HEK293 (cell line): ENCODE data around the gene STAC.

ENCODE experiments used
- CTCF ChIA-PET: fragments of 350-600 bp; formaldehyde crosslinking; extraction: SDS; loops from one replicate; lab custom pipeline; 2021; ENCODE audit warnings: antibody characterized with exemption; lab: Yijun Ruan, JAX
- POLR2A ChIA-PET: fragments of 300-600 bp; formaldehyde crosslinking; extraction: SDS; loops from one replicate; lab custom pipeline; 2020; ENCODE audit warnings: antibody characterized with exemption, inconsistent platforms; lab: Yijun Ruan, JAX
- H3K27ac ChIP-seq: fragments of 200-500 bp; sonication (Bioruptor generic); 2 replicates; pipeline ENCODE4 v1.5.1; 2014; ENCODE audit warnings: low read depth, low read length, control low read depth, inconsistent platforms; ENCODE audit errors: extremely low read depth
- H3K36me3 ChIP-seq, 2 experiments: fragments of 200-500 bp in 1 of 2; sonication (Bioruptor generic) in 1 of 2; 1 replicate in 1 of 2; 2 replicates in 1 of 2; pipeline ENCODE4 v1.5.1; 2014 to 2017; ENCODE audit warnings: inconsistent platforms in 2 of 2, low read length in 2 of 2; ENCODE audit not compliant: control insufficient read depth in 2 of 2, insufficient read depth in 1 of 2
- H3K4me1 ChIP-seq: fragments of 200-500 bp; sonication (Bioruptor generic); 2 replicates; pipeline ENCODE4 v1.5.1; 2014; ENCODE audit warnings: mild to moderate bottlenecking, low read length, inconsistent platforms; ENCODE audit not compliant: control insufficient read depth, insufficient read depth
- H3K4me3 ChIP-seq: 2 replicates; pipeline ENCODE4 v1.5.1; 2011; ENCODE audit warnings: low read depth, mild to moderate bottlenecking, control low read depth, low read length, moderate library complexity
- H3K9me3 ChIP-seq: fragments of 200-500 bp; sonication (Bioruptor generic); 2 replicates; pipeline ENCODE4 v1.5.1; 2014; ENCODE audit warnings: low read depth, low read length, inconsistent platforms; ENCODE audit not compliant: control insufficient read depth, insufficient read depth
- GLI2 ChIP-seq: fragments of 450-650 bp; formaldehyde crosslinking; IDR thresholded peaks from 2 replicates; pipeline ENCODE4; 2017; ENCODE audit warnings: missing biosample characterization, missing genetic modification characterization, low read depth, borderline replicate concordance
- MYNN ChIP-seq: fragments of 450-650 bp; formaldehyde crosslinking; IDR thresholded peaks from 2 replicates; pipeline ENCODE4 v1.5.1; 2016; ENCODE audit warnings: missing biosample characterization, missing genetic modification characterization, borderline replicate concordance
- MZF1 ChIP-seq: fragments of 450-650 bp; formaldehyde crosslinking; IDR thresholded peaks from 2 replicates; pipeline ENCODE4 v1.5.1; 2017; ENCODE audit warnings: missing biosample characterization, missing genetic modification characterization, borderline replicate concordance
- SP2 ChIP-seq: fragments of 450-650 bp; formaldehyde crosslinking; IDR thresholded peaks from 2 replicates; pipeline ENCODE4 v1.5.1; 2016; ENCODE audit warnings: missing biosample characterization, missing genetic modification characterization
- ZNF169 ChIP-seq: fragments of 450-650 bp; formaldehyde crosslinking; IDR thresholded peaks from 2 replicates; pipeline ENCODE4 v1.5.1; 2016; ENCODE audit warnings: missing biosample characterization, missing genetic modification characterization
- ZNF211 ChIP-seq: fragments of 450-650 bp; formaldehyde crosslinking; IDR thresholded peaks from 2 replicates; pipeline ENCODE4 v1.5.1; 2016; ENCODE audit warnings: low read depth, missing biosample characterization, missing genetic modification characterization
- ZNF341 ChIP-seq: fragments of 450-650 bp; formaldehyde crosslinking; IDR thresholded peaks from 2 replicates; pipeline ENCODE4; 2016; ENCODE audit warnings: low read depth, missing biosample characterization, missing genetic modification characterization
- ZNF529 ChIP-seq: fragments of 450-650 bp; formaldehyde crosslinking; IDR thresholded peaks from 2 replicates; pipeline ENCODE4 v1.5.1; 2017; ENCODE audit warnings: missing genetic modification characterization, missing biosample characterization; ENCODE audit not compliant: insufficient replicate concordance
- ZNF549 ChIP-seq: fragments of 450-650 bp; IDR thresholded peaks from 2 replicates; pipeline ENCODE4 v1.5.1; 2018; ENCODE audit warnings: missing biosample characterization, missing genetic modification characterization, mild to moderate bottlenecking, inconsistent platforms, moderate library complexity
- TF ChIP-seq, protein P1 (sequence below): fragments of 450-650 bp; formaldehyde crosslinking; IDR thresholded peaks from 2 replicates; pipeline ENCODE4 v1.5.1; 2017; ENCODE audit warnings: missing biosample characterization, missing genetic modification characterization
- TF ChIP-seq, protein P2 (sequence below): fragments of 450-650 bp; formaldehyde crosslinking; IDR thresholded peaks from 2 replicates; pipeline ENCODE4 v1.5.1; 2017; ENCODE audit warnings: missing biosample characterization, mild to moderate bottlenecking, missing genetic modification characterization, moderate library complexity
- TF ChIP-seq, protein P3 (sequence below): fragments of 450-650 bp; formaldehyde crosslinking; IDR thresholded peaks from 2 replicates; pipeline ENCODE4 v1.5.1; 2016; ENCODE audit warnings: missing biosample characterization, missing genetic modification characterization
- TF ChIP-seq, protein P4 (sequence below): fragments of 450-650 bp; formaldehyde crosslinking; IDR thresholded peaks from 2 replicates; pipeline ENCODE4 v1.5.1; 2017; ENCODE audit warnings: missing biosample characterization, missing genetic modification characterization

STAC gene

DNA sequence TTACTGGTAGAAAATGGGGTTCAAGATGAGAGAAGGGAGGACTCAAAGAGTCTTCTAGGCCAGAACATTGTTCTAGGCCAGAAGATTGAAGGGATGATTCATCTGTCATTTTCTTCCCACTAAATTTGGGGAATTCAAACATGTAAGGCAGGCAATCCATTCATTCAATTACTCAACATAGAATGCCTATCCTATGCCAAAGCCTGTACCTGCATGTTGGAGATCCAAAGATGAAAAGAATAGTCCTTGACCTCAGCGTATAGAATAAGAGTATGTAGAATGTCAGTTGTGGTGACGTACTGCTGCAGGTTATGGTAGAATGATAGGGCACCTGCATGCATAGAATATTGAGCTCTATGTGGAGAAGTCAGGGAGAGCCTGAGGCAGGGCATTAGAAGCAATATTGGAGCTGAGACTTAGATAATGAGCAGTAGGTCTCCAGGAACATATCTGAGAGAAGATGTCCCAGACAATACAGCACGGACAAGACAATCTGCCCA is 49.7 kb downstream of the STAC start:
- no peaks in the 10 kb centered on the region for H3K9me3 ChIP-seq
- CTCF ChIA-PET, result no interaction called here
- H3K4me1 ChIP-seq, result no peaks in the 10 kb centered on the region
- H3K4me3 ChIP-seq, result no peak overlapping the region
- no peak overlapping the region for H3K27ac ChIP-seq
- TF ChIP-seq ZNF529 (no peak), MZF1 (tag by site-specific recombination) (no peak), MYNN (tag by site-specific recombination) (no peak), SP2 (tag by site-specific recombination) (no peak), GLI2 (tag by site-specific recombination) (no peak), ZNF211 (tag by site-specific recombination) (no peak), ZNF549 (tag by site-specific recombination) (no peak)
- TF ChIP-seq, protein P1, sequence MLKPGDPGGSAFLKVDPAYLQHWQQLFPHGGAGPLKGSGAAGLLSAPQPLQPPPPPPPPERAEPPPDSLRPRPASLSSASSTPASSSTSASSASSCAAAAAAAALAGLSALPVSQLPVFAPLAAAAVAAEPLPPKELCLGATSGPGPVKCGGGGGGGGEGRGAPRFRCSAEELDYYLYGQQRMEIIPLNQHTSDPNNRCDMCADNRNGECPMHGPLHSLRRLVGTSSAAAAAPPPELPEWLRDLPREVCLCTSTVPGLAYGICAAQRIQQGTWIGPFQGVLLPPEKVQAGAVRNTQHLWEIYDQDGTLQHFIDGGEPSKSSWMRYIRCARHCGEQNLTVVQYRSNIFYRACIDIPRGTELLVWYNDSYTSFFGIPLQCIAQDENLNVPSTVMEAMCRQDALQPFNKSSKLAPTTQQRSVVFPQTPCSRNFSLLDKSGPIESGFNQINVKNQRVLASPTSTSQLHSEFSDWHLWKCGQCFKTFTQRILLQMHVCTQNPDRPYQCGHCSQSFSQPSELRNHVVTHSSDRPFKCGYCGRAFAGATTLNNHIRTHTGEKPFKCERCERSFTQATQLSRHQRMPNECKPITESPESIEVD, result no peak
- TF ChIP-seq, protein P2, sequence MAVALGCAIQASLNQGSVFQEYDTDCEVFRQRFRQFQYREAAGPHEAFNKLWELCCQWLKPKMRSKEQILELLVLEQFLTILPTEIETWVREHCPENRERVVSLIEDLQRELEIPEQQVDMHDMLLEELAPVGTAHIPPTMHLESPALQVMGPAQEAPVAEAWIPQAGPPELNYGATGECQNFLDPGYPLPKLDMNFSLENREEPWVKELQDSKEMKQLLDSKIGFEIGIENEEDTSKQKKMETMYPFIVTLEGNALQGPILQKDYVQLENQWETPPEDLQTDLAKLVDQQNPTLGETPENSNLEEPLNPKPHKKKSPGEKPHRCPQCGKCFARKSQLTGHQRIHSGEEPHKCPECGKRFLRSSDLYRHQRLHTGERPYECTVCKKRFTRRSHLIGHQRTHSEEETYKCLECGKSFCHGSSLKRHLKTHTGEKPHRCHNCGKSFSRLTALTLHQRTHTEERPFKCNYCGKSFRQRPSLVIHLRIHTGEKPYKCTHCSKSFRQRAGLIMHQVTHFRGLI (tag by site-specific recombination), result no peak
- TF ChIP-seq, protein P3, sequence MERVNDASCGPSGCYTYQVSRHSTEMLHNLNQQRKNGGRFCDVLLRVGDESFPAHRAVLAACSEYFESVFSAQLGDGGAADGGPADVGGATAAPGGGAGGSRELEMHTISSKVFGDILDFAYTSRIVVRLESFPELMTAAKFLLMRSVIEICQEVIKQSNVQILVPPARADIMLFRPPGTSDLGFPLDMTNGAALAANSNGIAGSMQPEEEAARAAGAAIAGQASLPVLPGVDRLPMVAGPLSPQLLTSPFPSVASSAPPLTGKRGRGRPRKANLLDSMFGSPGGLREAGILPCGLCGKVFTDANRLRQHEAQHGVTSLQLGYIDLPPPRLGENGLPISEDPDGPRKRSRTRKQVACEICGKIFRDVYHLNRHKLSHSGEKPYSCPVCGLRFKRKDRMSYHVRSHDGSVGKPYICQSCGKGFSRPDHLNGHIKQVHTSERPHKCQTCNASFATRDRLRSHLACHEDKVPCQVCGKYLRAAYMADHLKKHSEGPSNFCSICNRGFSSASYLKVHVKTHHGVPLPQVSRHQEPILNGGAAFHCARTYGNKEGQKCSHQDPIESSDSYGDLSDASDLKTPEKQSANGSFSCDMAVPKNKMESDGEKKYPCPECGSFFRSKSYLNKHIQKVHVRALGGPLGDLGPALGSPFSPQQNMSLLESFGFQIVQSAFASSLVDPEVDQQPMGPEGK (tag by site-specific recombination), result no peak
- POLR2A ChIA-PET, result no interaction called here
- H3K36me3 ChIP-seq, result no peaks in the 10 kb centered on the region

DNA sequence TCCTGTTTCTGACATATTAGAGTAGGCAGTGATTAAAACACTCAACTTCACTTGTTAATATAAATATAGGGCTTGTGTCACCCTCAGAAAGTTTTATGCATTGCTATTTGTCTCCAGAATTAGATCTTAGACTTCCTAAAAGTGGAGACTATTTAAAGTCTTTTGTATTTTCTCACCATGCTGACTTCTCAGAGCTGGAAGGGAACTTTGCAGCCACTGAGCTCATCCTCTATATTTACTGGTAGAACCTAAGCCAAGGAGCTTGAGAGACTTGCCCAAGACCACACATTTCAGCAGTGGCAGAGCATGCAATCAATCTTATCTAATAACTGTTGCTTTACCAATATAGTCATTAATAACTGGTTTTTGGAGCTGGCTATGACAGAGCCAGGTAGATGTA is 53.2 kb downstream of the STAC start:
- H3K9me3 ChIP-seq, result no peaks in the 10 kb centered on the region
- no peaks in the 10 kb centered on the region for H3K4me1 ChIP-seq
- H3K4me3 ChIP-seq, result no peak overlapping the region
- TF ChIP-seq ZNF169 (tag by site-specific recombination), result no peak
- TF ChIP-seq ZNF341 (tag by site-specific recombination), result no peak
- TF ChIP-seq, protein P4, sequence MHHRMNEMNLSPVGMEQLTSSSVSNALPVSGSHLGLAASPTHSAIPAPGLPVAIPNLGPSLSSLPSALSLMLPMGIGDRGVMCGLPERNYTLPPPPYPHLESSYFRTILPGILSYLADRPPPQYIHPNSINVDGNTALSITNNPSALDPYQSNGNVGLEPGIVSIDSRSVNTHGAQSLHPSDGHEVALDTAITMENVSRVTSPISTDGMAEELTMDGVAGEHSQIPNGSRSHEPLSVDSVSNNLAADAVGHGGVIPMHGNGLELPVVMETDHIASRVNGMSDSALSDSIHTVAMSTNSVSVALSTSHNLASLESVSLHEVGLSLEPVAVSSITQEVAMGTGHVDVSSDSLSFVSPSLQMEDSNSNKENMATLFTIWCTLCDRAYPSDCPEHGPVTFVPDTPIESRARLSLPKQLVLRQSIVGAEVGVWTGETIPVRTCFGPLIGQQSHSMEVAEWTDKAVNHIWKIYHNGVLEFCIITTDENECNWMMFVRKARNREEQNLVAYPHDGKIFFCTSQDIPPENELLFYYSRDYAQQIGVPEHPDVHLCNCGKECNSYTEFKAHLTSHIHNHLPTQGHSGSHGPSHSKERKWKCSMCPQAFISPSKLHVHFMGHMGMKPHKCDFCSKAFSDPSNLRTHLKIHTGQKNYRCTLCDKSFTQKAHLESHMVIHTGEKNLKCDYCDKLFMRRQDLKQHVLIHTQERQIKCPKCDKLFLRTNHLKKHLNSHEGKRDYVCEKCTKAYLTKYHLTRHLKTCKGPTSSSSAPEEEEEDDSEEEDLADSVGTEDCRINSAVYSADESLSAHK (tag by site-specific recombination), result no peak
- CTCF ChIA-PET, result no interaction called here
- no peaks in the 10 kb centered on the region for H3K36me3 ChIP-seq
- H3K27ac ChIP-seq, result no peak overlapping the region
- POLR2A ChIA-PET, result no interaction called here
